ENCODE results near the gene ITLN2.
"Not testable (repeated sequence)": the region's sequence is repeated elsewhere in the genome, so short reads cannot be mapped to it uniquely, and the experiment has no call there.

Gene ITLN2

DNA sequence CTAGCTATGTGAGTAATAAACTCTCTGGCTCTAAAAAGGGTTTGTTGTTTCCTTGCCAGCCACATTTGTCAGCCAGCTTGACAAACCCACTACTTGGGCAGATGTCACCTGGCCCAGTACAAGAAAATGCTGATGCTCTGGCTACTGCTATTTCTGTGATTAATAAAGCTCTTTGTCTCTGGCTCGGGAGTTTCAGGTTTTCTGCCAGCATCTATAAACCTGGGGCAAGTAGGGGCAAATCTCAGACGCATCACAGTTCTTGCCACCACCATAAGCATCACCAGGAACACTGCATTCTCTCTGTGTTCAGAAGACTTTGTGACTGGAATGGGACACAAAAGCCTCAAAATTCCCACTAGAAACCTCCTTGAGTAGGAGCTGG, 2.5 kb downstream of the ITLN2 start:
- no peak for DNase-seq

DNA sequence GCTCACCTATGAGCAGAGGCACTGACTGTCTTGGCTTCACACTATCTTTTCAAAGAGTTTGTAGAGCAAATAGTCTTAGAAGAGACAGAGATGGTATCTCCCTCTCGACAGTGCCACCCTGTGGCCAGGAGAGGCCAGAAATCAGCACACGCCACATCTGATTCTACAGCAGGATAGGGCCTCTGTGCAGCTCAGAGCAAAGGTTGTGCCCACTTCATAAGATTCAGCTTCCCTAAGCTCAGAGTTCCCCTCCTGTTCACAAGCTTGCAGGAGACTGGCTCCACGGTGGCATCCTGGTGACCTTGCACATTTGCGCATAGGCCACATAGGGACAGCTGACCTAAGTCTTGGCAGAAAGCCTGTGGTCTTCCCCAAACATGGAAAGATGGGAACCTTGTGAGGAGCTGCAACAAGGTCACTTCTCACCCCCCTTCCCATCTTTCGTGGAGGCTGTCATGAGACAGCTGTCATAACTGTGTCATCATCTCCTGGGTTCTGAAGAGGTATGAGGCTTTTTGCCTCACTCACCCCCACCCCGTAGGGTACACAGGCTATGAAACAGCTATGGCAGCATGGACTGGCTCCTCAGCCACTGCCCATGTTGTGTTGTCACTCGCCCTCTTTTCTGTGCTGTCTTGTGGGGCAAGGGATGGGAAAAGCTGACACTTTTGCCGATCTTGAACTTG, 3.0 kb downstream of the ITLN2 start:
- DNase-seq: no peak

DNA sequence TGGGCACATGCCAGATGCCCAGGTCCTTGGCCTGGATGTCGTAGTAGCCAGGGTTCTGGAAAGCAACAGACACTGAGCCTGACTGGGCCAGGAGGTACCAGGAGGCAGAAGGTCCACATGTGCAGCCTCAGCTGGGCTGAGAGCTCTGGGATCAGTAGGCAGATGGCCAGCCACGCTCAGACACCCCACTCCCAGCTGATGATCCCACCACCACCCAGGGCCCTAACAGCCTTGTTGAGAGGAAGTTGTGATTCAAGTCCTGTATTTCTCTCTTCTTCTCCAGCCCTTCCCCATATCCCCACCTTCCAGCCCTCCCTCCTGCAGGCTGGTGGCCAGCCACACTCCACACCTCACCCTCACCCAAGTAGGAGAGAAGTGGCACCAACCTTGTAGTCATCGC, 4.0 kb downstream of the ITLN2 start:
- no peak for DNase-seq

DNA sequence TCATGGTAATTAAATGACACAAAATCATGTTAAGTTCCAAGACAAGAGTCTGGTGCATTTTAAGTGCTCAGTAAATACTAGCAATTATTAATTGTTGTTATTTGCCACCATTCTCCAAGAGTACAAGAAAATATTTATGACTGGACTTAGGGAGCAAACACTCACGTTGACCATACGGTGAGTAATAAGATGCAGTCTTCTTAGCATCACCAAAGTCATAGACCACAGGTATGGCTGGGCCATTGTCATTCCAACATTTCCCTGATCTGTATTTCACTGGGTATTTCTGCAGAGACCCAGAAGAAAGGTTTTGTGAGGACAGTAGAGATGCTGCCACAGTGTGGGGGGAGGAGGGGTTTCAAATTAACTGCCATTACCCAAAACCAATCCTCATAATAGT, 4.7 kb downstream of the ITLN2 start:
- DNase-seq: no peak

DNA sequence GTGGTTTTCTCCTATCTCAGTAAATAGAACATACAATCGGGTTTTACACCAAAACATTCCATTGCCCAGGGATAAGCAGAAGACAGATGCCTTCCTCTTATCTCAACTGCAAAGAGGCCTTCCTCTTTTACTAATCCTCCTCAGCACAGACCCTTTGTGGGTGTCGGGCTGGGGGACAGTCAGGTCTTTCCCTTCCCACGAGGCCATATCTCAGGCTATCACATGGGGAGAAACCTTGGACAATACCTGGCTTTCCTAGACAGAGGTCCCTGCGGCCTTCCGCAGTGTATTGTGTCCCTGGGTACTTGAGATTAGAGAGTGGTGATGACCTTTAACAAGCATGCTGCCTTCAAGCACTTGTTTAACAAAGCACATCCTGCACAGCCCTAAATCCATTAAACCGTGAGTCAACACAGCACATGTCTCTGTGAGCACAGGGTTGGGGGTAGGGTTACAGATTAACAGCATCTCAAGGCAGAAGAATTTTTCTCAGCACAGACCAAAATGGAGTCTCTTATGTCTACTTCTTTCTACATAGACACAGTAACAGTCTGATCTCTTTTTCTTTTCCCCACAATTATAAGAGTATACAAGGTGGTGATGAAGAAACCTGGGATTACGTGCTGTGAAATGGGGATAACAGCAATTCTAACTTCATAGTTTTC, 5.3 kb downstream of the ITLN2 start:
- DNase-seq: not testable (repeated sequence)

DNA sequence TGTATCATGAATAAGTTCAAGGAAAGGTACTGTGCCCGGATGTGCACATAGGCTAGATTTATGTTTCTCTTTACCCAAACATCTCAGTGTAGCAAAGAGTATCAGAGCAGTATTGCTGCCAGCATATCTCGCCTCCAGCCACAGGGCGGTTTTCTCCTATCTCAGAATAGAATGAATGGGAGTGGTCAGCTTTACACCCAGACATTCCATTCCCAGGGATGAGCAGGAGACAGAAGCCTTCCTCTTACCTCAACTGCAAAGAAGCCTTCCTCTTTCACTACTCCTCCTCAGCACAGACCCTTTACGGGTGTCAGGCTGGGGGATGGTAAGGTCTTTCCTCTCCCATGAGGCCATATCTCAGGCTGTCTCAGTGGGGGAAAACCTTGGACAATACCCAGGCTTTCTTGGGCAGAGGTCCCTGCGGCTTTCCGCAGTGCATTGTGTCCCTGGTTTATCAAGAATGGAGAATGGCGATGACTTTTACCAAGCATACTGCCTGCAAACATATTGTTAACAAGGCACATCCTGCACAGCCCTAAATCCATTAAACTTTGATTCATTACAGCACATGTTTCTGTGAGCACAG, 7.3 kb downstream of the ITLN2 start:
- not testable (repeated sequence) for DNase-seq

DNA sequence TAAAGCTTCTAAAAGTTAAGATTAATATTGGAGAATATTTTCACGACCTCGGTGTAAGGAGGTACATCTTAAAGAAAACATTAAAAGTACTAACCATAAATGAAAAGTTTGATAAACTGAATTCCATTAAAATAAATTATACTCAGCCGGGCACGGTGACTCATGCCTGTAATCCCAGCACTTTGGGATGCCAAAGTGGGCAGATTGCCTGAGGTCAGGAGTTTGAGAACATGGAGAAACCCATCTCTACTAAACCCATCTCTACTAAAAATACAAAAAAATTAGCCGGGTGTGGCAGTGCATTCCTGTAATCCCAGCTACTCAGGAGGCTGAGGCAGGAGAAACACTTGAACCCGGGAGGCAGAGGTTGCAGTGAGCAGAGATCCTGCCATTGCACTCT, 8.7 kb downstream of the ITLN2 start:
- DNase-seq: not testable (repeated sequence)

DNA sequence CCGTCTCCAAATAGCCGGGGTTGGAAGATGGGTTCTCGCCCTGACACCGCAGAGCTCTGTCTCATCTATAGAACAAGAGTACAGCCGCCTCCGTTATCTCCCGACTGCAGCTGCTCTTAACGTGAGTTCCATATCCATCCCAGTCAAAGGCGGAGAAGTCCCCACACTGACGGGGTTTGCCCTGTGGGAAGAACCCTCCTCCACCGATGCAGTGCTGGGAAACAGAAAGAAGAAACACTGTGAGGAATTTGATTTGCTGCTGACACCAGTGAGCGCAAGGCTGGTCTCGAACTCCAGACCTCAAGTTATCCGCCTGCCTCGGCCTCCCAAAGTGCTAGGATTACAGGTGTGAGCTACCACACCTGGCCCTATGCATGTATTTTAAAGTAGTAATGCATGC, 9.5 kb downstream of the ITLN2 start:
- no peak for DNase-seq

DNA sequence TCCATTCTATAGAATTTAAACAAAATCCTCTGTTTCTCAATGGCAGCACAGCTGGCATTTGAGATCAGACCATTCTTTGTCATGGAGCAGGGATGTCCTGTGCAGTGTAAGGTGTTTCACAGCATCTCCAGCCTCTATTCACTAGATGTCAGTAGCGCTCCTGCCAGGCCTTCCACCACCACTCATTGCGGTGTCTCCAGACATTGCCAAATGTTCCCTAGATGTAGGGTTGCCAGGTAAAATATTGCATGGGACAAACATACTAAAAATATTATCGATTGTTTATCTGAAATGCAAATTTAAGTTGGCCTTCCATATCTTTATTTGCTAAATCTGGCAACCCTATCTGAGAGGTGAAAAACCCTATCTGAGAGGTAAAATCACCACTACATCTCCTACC, 11.7 kb downstream of the ITLN2 start:
- no peak for DNase-seq

DNA sequence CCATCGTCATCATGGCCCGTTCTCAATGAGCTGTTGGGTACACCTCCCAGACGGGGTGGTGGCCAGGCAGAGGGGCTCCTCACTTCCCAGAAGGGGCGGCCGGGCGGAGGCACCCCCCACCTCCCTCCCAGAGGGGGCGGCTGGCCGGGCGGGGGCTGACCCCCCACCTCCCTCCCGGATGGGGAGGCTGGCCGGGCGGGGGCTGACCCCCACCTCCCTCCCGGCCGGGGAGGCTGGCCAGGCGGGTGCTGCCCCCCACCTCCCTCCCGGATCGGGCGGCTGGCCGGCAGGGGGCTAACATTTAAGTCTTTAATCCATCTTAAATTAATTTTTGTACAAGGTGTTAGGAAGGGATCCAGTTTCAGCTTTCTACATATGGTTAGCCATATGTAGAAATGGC, 17.9 kb downstream of the ITLN2 start:
- DNase-seq: not testable (repeated sequence)

DNA sequence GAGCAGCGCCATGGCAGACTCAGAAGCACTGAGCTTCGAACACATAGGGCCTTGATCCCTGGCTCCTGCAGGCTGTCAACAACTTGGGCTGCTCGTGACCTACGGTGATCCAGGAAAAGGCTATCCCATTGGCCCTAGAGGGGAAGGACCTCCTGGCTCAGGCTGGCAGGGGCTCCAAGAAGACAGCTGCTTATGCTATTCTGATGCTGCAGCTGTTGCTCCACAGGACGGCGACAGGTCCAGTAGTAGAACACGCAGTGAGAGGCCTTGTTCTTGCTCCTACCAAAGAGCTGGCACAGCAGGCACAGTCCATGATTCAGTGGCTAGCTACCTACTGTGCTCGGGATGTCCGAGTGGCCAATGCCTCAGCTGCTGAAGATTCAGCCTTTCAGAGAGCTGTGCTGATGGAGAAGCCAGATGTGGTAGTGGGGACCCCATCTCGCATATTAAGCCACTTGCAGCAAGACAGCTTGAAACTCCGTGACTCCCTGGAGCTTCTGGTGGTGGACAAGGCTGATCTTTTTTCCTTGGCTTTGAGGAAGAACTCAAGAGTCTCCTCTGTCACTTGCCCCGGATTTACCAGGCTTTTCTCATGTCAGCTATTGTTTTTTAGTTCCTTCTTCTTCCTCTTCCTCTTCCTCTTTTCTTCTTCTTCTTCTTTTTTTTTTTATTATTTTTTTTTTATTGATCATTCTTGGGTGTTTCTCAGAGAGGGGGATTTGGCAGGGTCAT, 18.9 kb downstream of the ITLN2 start:
- DNase-seq: no peak

DNA sequence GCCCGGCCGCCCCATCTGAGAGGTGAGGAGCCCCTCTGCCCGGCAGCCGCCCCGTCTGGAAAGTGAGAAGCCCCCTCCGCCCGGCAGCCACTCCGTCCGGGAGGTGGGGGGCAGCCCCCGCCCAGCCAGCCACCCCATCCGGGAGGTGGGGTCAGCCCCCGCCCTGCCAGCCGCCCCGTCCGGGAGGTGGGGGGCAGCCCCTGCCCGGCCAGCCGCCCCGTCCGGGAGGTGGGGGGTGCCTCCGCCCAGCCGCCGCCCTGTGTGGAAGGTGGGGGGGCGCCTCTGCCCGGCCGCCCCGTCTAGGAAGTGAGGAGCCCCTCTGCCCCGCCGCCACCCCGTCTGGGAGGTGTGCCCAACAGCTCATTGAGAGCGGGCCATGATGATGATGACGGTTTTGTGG, 21.3 kb downstream of the ITLN2 start:
- not testable (repeated sequence) for DNase-seq

DNA sequence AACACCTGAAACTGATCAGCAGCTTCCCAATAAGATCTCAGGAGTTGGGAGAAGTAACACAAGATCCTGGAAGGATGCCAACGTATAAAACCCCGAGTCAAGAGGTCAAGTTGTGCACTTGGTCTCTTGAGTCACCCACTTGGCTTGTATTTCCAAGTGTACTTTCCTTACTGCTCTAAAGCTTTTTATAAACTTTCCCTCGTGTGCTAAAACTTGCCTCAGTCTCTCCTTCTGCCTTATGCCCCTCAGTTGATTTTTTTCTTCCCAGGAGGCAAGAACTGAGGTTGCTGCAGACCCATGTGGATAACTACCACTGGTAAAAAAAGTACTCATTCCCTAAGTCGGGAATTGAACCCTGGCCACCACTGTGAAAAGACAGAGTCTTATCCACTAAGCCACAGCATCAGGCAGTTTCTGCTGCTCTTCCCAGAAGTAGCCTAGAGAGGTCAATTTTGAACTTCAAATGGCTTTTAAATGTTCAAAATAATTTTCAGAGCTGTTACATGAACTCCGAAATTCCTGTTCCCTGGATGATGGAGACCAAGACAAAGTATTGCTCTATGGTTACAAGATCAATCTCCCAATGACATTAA, 28.9 kb downstream of the ITLN2 start:
- DNase-seq: no peak

DNA sequence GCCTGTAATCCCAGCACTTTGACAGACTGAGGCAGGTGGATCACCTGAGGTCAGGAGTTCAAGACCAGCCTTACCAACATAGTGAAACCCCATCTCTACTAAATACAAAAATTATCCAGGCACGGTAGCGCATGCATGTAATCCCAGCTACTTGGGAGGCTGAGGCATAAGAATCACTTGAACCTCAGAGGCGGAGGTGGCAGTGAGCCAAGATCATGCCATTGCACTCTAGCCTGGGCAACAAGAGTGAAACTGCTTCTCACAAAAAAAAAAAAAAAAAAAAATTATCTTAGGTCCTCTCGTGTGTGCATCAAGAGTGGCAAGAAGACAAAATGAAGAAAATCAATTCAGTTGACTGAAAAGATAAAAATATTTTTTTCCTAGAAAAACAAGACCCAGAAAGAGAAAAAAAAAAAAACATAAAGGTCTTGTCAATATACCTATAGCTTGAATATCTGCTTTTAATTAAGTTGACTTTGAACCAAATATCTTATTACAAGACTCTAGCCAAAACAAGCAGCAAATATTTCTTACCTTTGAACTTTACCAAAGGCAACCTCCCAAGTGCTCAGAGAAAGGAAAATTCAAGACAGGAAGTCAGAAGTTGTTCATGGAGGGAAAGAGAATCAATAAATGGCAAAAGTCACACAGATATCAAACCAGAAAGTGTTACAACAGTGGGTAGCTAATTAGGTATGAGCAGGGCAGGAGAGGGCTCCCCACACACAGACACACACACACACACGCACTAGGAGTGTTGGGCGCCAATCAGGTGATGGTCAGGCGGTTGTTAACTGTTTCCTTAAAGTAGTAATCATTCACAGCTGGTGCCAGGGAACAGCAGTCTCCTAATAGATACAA, 29.6 kb downstream of the ITLN2 start:
- no peak for DNase-seq

DNA sequence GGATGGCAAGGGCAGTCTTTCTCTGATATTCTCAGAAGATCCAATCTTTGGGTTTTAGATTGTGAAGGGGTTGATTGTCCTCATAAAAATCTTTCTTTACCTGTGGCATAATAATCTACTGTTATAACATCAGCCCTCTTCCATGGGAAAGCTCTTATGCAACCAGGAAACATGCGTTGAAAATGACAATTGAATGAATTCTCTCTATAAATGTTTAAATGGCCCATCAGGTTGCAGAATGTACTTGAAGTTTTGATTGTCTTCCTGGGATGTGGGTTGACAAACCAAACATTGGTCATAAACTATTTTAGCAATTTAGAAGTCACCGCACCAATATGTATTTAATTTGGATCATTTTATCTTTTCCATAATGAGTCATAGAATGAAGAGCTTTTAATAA, 37.9 kb downstream of the ITLN2 start:
- DNase-seq: no peak

DNA sequence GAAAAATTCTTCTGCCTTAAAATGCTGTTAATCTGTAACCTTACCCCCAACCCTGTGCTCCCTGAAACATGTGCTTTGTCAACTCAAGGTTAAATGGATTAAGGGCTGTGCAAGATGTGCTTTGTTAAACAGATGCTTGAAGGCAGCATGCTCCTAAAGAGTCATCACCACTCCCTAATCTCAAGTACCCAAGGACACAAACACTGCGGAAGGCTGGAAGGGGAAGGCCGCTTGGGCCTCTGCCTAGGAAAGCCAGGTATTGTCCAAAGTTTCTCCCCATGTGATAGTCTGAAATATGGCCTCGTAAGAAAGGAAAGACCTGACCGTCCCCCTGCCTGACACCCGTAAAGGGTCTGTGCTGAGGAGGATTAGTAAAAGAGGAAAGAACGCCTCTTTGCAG, 41.4 kb downstream of the ITLN2 start:
- DNase-seq: not testable (repeated sequence)

DNA sequence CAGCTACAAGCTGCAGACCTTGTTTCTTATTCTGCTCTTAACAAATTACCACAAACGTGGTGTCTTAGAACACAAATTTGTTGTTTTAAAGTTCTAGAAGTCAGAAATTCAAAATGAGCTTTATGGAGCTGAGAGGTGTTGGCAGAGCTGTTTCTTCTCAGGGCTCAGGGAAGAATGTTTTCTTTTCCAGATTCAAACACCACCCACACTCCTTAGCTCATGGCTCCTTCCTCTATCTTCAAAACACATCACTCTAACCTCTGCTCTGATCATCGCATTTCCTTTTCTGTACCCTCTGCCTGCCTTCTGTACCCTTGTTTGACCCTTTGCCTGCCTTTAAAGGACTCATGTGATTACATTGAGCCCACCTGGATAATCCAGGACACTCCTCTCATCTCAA, 42.7 kb downstream of the ITLN2 start:
- DNase-seq: no peak

DNA sequence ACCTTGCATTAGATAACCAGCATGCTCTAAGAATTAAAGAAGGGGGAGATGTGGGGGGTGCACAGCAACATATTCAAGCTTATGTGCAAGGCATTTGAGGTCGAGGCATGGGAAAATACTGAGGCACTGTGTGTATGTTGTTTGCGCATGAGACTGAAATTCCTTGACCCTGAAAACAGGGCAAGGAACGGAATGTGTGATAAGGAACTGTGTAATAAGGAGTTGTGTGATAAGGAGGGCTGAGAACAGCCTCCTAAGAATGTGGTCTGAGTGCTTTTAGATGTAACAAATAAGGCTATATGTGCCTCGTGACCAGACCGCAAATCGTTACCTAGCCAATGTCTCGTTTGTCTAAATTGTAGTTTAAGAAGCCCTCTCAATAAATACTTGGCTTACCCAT, 43.2 kb downstream of the ITLN2 start:
- no peak for DNase-seq

DNA sequence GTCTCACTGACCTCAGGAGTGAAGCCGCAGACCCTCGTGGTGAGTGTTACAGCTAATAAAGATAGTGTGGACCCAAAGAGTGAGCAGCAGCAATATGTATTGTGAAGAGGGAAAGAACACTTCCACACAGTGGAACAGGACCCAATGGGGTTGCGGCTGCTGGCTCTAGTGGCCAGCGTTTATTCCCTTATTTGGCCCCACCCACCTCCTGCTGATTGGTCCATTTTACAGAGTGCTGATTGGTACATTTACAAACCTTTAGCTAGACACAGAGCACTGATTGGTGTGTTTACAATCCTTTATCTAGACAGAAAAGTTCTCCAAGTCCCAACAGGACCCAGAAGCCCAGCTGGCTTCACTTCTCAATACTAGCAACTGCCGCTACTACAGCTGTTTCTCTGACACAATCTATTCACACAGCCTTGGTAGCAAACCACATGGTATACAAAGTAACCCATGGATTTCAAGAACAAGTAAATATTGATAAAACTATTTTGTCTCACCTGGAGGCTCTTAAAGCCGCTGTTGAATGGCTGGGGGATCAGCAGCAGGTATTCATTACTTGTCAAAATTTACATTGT, 44.3 kb downstream of the ITLN2 start:
- no peak for DNase-seq

DNA sequence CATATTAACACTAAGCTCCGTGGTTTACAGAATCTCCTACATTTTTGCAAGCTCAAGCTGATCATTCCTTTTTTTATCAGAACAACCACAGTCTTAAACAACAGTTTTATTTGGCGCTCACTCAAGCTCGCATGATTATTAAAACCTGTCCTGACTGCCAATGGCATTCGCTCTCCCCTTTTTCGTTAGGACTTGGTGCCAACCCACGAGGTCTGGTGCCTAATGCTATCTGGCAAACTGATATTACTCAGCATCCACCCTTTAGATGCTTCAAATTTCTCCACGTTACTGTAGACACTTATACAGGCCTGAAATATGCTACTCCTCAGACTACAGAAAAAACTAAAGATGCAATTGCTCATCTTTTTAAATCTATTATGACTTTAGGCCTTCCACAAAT, 46.6 kb downstream of the ITLN2 start:
- DNase-seq: no peak

DNA sequence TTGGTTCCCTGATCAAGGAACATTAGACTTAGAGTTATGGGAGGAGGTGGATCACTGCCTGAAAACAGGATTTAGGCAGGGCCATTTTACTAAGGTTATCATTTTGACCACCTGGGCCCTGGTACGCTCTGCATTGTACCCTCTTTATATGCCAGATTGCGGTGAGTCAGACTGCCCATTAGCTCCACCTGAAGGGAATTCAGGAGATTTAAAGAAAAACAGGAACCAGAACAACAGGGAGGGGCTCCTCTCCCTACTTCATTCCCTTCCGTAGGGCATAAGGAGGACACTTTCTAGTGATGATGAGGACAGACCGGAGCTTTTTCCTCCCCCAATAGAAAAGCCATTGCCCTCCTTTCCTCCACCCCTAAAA, 49.0 kb downstream of the ITLN2 start:
- DNase-seq: no peak

Data from NCI-H510A (cell line).